Stomach (tissue), 4 donors: ENCODE measurements around the gene MNT.

ENCODE experiments used
- CTCF ChIP-seq, 7 experiments: fragments of 450-650 bp in 4 of 7; fragments of 200-600 bp in 3 of 7; sonication (generic) in 3 of 7; IDR thresholded peaks; one replicate each; pipeline ENCODE4 v1.5.1; 2016 to 2019; ENCODE audit warnings: antibody characterized with exemption in 7 of 7, control low read depth in 2 of 7, mild to moderate bottlenecking in 1 of 7
- EP300 ChIP-seq: sonication (generic); formaldehyde crosslinking; IDR thresholded peaks from one replicate; pipeline ENCODE4 v1.6.1; 2017; ENCODE audit warnings: antibody characterized with exemption
- POLR2A ChIP-seq, 4 donors: fragments of 450-650 bp; IDR thresholded peaks; one replicate each; pipeline ENCODE4 v1.6.1; 2016; ENCODE audit warnings: antibody characterized with exemption in 4 of 4, control low read depth in 2 of 4, mild to moderate bottlenecking in 1 of 4, moderate library complexity in 1 of 4

GRCh38 chr17:2410951-2411350 lies 10.1 kb upstream of the MNT start:
- TF ChIP-seq CTCF (IDR thresholded peaks at IDR 0.05) (no peak), EP300 (no peak), POLR2A (IDR thresholded peaks at IDR 0.05) (no peak)
